Fibroblast of the aortic adventitia (primary cell): Measurements from ENCODE around the gene MSL3B.
A peak's percentile ranks its signal among the peaks of the same experiment; 100 is the strongest.

Experiments used
- DNase-seq: peaks from one replicate; pipeline ENCODE4 v3.0.0-alpha.2; 2010; ENCODE audit warnings: low read depth
- H3K4me3 ChIP-seq: 2 replicates; pipeline ENCODE4 v1.5.1; 2011; ENCODE audit warnings: low read depth, mild to moderate bottlenecking, control low read depth, low read length, moderate library complexity
- CTCF ChIP-seq: IDR thresholded peaks from 2 replicates; pipeline ENCODE4 v1.5.1; 2011; ENCODE audit warnings: mild to moderate bottlenecking, low read length, control low read depth, inconsistent platforms; ENCODE audit not compliant: insufficient read depth

The MSL3B gene

DNA sequence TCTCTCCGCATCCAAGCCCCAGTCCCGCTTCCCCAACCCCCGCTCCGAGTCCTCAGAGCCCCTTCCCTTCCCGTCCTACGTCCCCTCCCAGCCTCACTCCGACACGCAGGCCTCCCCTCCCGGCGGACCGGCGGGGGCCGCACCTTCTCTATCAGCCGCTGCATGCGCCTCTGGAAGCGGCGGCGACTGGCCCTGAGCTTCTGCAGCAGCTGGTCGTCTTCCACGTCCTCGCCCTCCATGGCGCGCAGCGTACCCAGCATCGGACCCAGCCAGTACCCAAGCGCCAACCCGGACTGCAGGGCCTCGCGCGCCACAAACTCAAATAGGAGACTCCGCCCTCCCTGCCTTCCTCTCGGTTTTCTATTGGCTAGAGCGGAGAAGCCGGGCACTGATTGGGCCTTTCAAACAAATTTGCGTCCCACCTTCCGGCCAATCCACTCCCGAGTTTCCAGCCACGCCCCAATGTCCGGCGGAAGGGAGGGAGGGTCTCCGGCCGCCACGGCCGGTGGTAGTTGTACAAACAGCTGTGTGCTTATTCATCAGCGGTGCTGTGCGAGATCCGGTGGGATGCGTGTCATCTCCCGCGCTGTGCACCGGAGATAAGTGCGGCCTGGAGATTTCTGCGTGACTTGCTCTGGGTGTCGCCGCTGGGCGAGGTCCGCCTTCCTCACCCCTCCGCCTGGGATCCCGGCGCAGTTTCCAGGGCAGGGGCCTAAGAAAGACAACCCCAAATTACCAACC, 13.8 kb downstream of the MSL3B start, which contains the start of gene HJURP:
Gene HJURP (minus strand): TSS at position 295 of the 741 bp plus-strand sequence. CDS start 35 bp downstream, at position 260.
- peak within 1 kb of the TSS; percentile 74 for H3K4me3 ChIP-seq
- TF ChIP-seq CTCF: no peak
- DNase-seq: peak; percentile 95

- H3K4me3 ChIP-seq: peak overlapping the region; percentile 74
- TF ChIP-seq CTCF: no peak
- no peak for DNase-seq
Observed at GRCh38 chr2:233853883-233854240, 14.3 kb downstream of the MSL3B start.

GRCh38 chr2:233853353-233853752, 14.8 kb downstream of the MSL3B start:
- TF ChIP-seq CTCF: no peak
- DNase-seq: no peak
- peak overlapping the region; percentile 74 for H3K4me3 ChIP-seq

DNA sequence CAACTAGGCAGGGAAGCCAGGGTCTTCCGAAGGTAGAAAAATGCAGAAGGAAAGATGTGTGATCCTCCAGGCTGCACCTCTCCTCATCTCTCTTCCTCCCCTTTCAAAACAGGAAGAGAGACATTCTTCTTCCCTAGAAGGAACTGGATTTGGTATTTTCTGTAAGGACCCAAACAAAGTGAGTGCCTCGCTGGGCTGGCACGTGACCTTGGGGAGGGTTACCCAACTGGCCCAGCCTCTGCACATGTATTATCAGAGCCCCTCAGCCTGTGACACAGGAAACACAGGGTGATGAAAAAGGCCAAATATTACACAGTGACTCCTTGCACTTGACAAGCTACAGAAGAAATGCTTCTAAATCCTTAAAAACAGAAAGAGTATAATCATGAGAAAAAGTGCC, 16.1 kb downstream of the MSL3B start:
- H3K4me3 ChIP-seq: peak overlapping the region; percentile 7
- no peak for DNase-seq
- no peak for TF ChIP-seq CTCF

- no peak for TF ChIP-seq CTCF
- H3K4me3 ChIP-seq: no peak overlapping the region
- no peak for DNase-seq
Observed at GRCh38 chr2:233851169-233851568, 17.0 kb downstream of the MSL3B start.

DNA sequence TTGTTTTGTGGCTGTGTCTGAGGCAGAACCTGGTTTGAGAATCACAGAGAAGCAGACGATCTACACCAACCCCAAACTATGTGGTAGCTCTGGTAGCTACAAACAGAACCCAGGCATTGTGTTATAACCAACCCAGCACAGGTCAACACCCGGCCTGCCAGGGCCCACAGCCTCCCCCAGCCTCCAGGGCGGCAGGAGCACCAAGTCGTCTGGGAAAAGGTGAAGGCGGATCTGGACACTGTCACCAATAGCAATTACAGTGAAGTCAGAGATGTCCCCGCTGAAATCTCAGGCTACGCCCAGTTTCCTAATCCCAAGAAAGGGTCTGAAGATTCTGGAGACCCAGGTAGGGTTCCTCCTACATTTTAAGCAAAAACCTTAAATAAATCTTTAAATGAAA, 17.4 kb downstream of the MSL3B start:
- DNase-seq: no peak
- no peak overlapping the region for H3K4me3 ChIP-seq
- no peak for TF ChIP-seq CTCF
